Transverse colon (tissue), 4 donors: ENCODE measurements around the gene GNB4. TPM values are rescaled to one million over a fixed set of nuclear protein-coding genes. Genes with fewer than 3 reads are reported as not detected.
A peak's percentile ranks its signal among the peaks of the same experiment; 100 is the strongest.

Source experiments
- DNase-seq: peaks from one replicate; pipeline ENCODE4 v3.0.0-alpha.2; 2019
- H3K27ac ChIP-seq, 4 donors: fragments of 200-600 bp; sonication (generic); 2 replicates each; pipeline ENCODE4 v1.5.1; 2016 to 2018; ENCODE audit warnings: inconsistent platforms in 4 of 4
- H3K27me3 ChIP-seq: fragments of 200-600 bp; sonication (generic); 2 replicates; pipeline ENCODE4 v1.5.1; 2017; ENCODE audit warnings: inconsistent platforms
- H3K36me3 ChIP-seq, 4 donors: fragments of 200-600 bp; sonication (generic); 2 replicates each; pipeline ENCODE4 v1.5.1; 2017 to 2019; ENCODE audit warnings: inconsistent platforms in 4 of 4
- H3K4me1 ChIP-seq, 4 donors: fragments of 200-600 bp; sonication (generic); 2 replicates each; pipeline ENCODE4 v1.5.1; 2017 to 2020; ENCODE audit warnings: inconsistent platforms in 4 of 4
- H3K4me3 ChIP-seq, 4 donors: fragments of 200-600 bp; sonication (generic); 1 replicate in 1 of 4; 2 replicates in 3 of 4; pipeline versions ENCODE4 v1.5.1 to v1.6.1; 2017 to 2019; ENCODE audit warnings: inconsistent platforms in 4 of 4
- H3K9me3 ChIP-seq, 2 donors: fragments of 200-600 bp; sonication (generic); 2 replicates each; pipeline ENCODE4 v1.5.1; 2017 to 2019; ENCODE audit warnings: inconsistent platforms in 2 of 2
- CTCF ChIP-seq, 5 experiments: fragments of 200-600 bp in 3 of 5; fragments of 450-650 bp in 2 of 5; sonication (generic) in 3 of 5; IDR thresholded peaks; 1 replicate in 2 of 5; 2 replicates in 3 of 5; pipeline ENCODE4 v1.5.1; 2016 to 2017; ENCODE audit warnings: antibody characterized with exemption in 5 of 5, inconsistent platforms in 3 of 5, mild to moderate bottlenecking in 2 of 5, moderate library complexity in 1 of 5
- EP300 ChIP-seq: sonication (generic); formaldehyde crosslinking; IDR thresholded peaks from one replicate; pipeline ENCODE4 v1.6.1; 2017; ENCODE audit warnings: antibody characterized with exemption, low read depth
- POLR2A ChIP-seq: fragments of 450-650 bp; IDR thresholded peaks from one replicate; pipeline ENCODE4 v1.6.1; 2016; ENCODE audit warnings: antibody characterized with exemption, mild to moderate bottlenecking, moderate library complexity
- POLR2AphosphoS5 ChIP-seq, 3 donors: sonication (generic); formaldehyde crosslinking; IDR thresholded peaks; one replicate each; pipeline ENCODE4 v1.6.1; 2016; ENCODE audit warnings: antibody characterized with exemption in 3 of 3
- WGBS, 2 donors: methylation state at CpG; one replicate each; pipeline ENCODE4 v1.1.5; 2018; ENCODE audit warnings: low coverage in 1 of 2; 5-methylcytosine and 5-hydroxymethylcytosine counted together
- in situ Hi-C, 4 donors: fragments of 200-750 bp; cut with MboI; loops; one replicate each; pipeline versions ENCODE4 v1.15.0 to v1.15.1; 2017; ENCODE audit warnings: low sequenced_read_pairs in 3 of 4, low pct_ligation_motif_present in 1 of 4, low pct_unique_long_range_greater_than_20kb in 1 of 4
- intact Hi-C: fragments of 100-400 bp; cut with DNase I; formaldehyde crosslinking; loops from one replicate; pipeline ENCODE4 v1.15.1; 2023; ENCODE audit warnings: low total_unique reads
- total RNA-seq, 4 donors: library from RNA; depleted of rRNA; stranded (reverse); fragments of >200 nt; gene quantifications; one replicate each; pipeline ENCODE4 v1.1.0, GENCODE V29; 2016

Gene GNB4
- total RNA-seq, result 10 to 100 TPM in 2 of 4 donors, 1 to 10 TPM in 2; 9.0 to 11.6 (median 10.2) TPM

GRCh38 chr3:179451265-179452175, at the start of gene GNB4:
Gene GNB4, minus strand, starts transcription at chr3:179451470. Its CDS starts 25,270 bp downstream, at chr3:179426200.
- Histone ChIP-seq H3K4me3 (peak within 1 kb of the TSS; percentile 49 to 77 (median 56)), H3K9me3 (no peaks in the 10 kb centered on the region), H3K27me3 (peaks cover 27% of the 10 kb centered on the region), H3K27ac (peak within 1 kb of the TSS; percentile 90 to 97 (median 92)), H3K36me3 (no peaks in the 10 kb centered on the region), H3K4me1 (peaks cover 0 to 32% (median 8%) of the 10 kb centered on the region in 4 donors)
- 7 to 59% methylated on average over 2 to 50 of the region's 90 CpGs for WGBS, 2 donors
- peak in 2 of 3 donors; percentile 31 to 37 for TF ChIP-seq POLR2AphosphoS5 (IDR thresholded peaks at IDR 0.05)
- TF ChIP-seq EP300, result no peak
- peak; percentile 62 for DNase-seq
- intact Hi-C loops, result loop anchor here (5.0 kb wide), 1 partner anchor 104 kb away; the partner anchor contains the start of gene MFN1
- in situ Hi-C loops, result no loop called here

- DNase-seq, result no peak
- in situ Hi-C loops (no loop called here), intact Hi-C loops (loop anchor here (5.0 kb wide), 1 partner anchor 402 kb away; no protein-coding TSS in a partner anchor)
- no peaks in the 10 kb centered on the region for H3K36me3 ChIP-seq
- no peaks in the 10 kb centered on the region for H3K4me1 ChIP-seq
- TF ChIP-seq POLR2AphosphoS5 (IDR thresholded peaks at IDR 0.05), result no peak
- TF ChIP-seq POLR2A, result no peak
- TF ChIP-seq EP300, result no peak
- TF ChIP-seq CTCF (IDR thresholded peaks at IDR 0.05), result no peak
- peaks cover 25 to 29% of the 10 kb centered on the region in 2 donors for H3K9me3 ChIP-seq
- no peak overlapping the region for H3K27ac ChIP-seq
- no peak overlapping the region for H3K4me3 ChIP-seq
- H3K27me3 ChIP-seq, result no peaks in the 10 kb centered on the region
These were observed 44.2 kb upstream of the GNB4 start for GRCh38 chr3:179495483-179495882.

- in situ Hi-C loops, result no loop called here
- Histone ChIP-seq H3K27ac (no peak overlapping the region), H3K4me3 (no peak overlapping the region), H3K36me3 (no peaks in the 10 kb centered on the region), H3K27me3 (no peaks in the 10 kb centered on the region), H3K4me1 (no peaks in the 10 kb centered on the region), H3K9me3 (peaks cover 25 to 29% of the 10 kb centered on the region in 2 donors)
- intact Hi-C loops, result no loop called here
- no peak for TF ChIP-seq POLR2AphosphoS5 (IDR thresholded peaks at IDR 0.05)
- no peak for TF ChIP-seq POLR2A
- no peak for TF ChIP-seq CTCF (IDR thresholded peaks at IDR 0.05)
- TF ChIP-seq EP300, result no peak
- no peak for DNase-seq
These were observed 42.0 kb upstream of the GNB4 start for GRCh38 chr3:179493260-179493659.

- Histone ChIP-seq H3K4me3 (no peak overlapping the region), H3K36me3 (no peaks in the 10 kb centered on the region), H3K4me1 (no peaks in the 10 kb centered on the region), H3K27ac (no peak overlapping the region), H3K27me3 (no peaks in the 10 kb centered on the region), H3K9me3 (peaks cover 4 to 6% of the 10 kb centered on the region in 2 donors)
- intact Hi-C loops (loop anchor here (2.0 kb wide), 1 partner anchor 17 kb away; no protein-coding TSS in a partner anchor), in situ Hi-C loops (no loop called here)
- no peak for TF ChIP-seq CTCF (IDR thresholded peaks at IDR 0.05)
- TF ChIP-seq POLR2A, result no peak
- no peak for TF ChIP-seq POLR2AphosphoS5 (IDR thresholded peaks at IDR 0.05)
- TF ChIP-seq EP300, result no peak
- no peak for DNase-seq
These were observed 36.9 kb upstream of the GNB4 start for GRCh38 chr3:179488213-179488612.
